Measurements from ENCODE around the gene RIMBP3B. TPM values are rescaled to one million over a fixed set of nuclear protein-coding genes. Genes with fewer than 3 reads are reported as not detected.
"Not testable (repeated sequence)": the region's sequence is repeated elsewhere in the genome, so short reads cannot be mapped to it uniquely, and the experiment has no call there.

RIMBP3B gene
- total RNA-seq, 4 donors from 2014 or later, result 0.54 TPM; not detected in 3

GRCh38 chr22:21434378-21435233 is 51.1 kb downstream of the RIMBP3B start:
- H3K27me3 ChIP-seq; H3K9me3 ChIP-seq; H3K27ac ChIP-seq; H3K36me3 ChIP-seq; intact Hi-C loops (cut with DNase I); H3K4me3 ChIP-seq (replicated peaks in 1 of 3); DNase-seq; H3K4me1 ChIP-seq: not testable (repeated sequence)
- no CpG with 5 or more reads among the region's 15 CpGs for WGBS, 2 donors

- H3K4me3 ChIP-seq (replicated peaks in 1 of 3); intact Hi-C loops (cut with DNase I); H3K4me1 ChIP-seq; H3K36me3 ChIP-seq; H3K27me3 ChIP-seq; H3K27ac ChIP-seq; H3K9me3 ChIP-seq: not testable (repeated sequence)
- DNase-seq, result peak; percentile 20 to 34
- WGBS, 2 donors, result no CpG with 5 or more reads among the region's 12 CpGs
Measured at GRCh38 chr22:21435998-21436810, 52.7 kb downstream of the RIMBP3B start.

GRCh38 chr22:21438013-21438412 is 54.5 kb downstream of the RIMBP3B start:
- H3K4me1 ChIP-seq; H3K36me3 ChIP-seq; H3K27ac ChIP-seq; intact Hi-C loops (cut with DNase I); H3K4me3 ChIP-seq (replicated peaks in 1 of 3); H3K27me3 ChIP-seq; H3K9me3 ChIP-seq: not testable (repeated sequence)
- WGBS, 2 donors, result 91 to 100% methylated on average over 2 to 3 of the region's 6 CpGs
- peak in 1 of 2 donors; percentile 1 for DNase-seq

Small RNA genes lying within 50 kb of the gene (small RNA-seq; reads per million reads assigned to genes)
- gene RF00492 (not detected), gene RN7SKP63 (not detected)

Other genes with a start within 250 kb of the RIMBP3B start
- gene HIC2, start 33.6 kb downstream of the RIMBP3B start, total RNA-seq, result 1 to 10 TPM; 4.7 to 7.7 (median 6.5) TPM
- gene TMEM191C, start 83.6 kb downstream of the RIMBP3B start, total RNA-seq, result 1 to 10 TPM in 1 of 4 donors, under 1 TPM in 3; 0.20 to 3.9 (median 0.91) TPM
- gene RIMBP3C, start 167.7 kb downstream of the RIMBP3B start, total RNA-seq, result under 1 TPM in 3 of 4 donors, not detected in 1; 0.13 to 0.59 (median 0.45) TPM
- gene UBE2L3, start 184.0 kb downstream of the RIMBP3B start, total RNA-seq, result 10 to 100 TPM; 38.2 to 61.9 (median 47.5) TPM
- 10 to 100 TPM; 44.5 to 72.7 (median 54.6) TPM for gene YDJC, start 246.3 kb downstream of the RIMBP3B start, total RNA-seq
- gene CCDC116, start 249.0 kb downstream of the RIMBP3B start, total RNA-seq, result 1 to 10 TPM in 1 of 4 donors, under 1 TPM in 3; 0.27 to 1.6 (median 0.74) TPM